GM12874 (cell line): Measurements from ENCODE around the gene ZBTB20.

ENCODE experiments used
- CTCF ChIP-seq: IDR thresholded peaks from 2 replicates; pipeline ENCODE4 v1.5.1; 2011; ENCODE audit warnings: low read depth, mild to moderate bottlenecking, control low read depth, low read length, moderate library complexity; ENCODE audit not compliant: insufficient read depth

ZBTB20 gene

DNA sequence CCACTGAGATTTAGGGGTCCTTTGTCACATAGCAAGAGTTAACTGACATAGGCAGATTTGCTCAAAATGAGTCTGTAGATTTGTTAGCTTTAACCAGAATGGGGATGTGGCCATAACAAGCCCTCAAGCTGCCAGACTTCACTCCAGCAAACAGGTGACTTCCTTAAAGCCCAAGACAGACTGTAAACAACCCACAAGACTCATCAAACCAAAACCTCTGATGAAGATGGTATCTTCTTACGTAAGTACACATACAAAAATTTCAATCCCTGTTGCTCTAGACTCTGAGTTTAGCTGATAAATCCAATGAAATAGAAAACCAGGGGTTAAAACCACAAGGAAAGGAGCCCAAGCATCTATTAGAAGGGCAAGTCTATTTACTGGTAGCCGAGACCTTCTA, 18.2 kb upstream of the ZBTB20 start:
- no peak for TF ChIP-seq CTCF

DNA sequence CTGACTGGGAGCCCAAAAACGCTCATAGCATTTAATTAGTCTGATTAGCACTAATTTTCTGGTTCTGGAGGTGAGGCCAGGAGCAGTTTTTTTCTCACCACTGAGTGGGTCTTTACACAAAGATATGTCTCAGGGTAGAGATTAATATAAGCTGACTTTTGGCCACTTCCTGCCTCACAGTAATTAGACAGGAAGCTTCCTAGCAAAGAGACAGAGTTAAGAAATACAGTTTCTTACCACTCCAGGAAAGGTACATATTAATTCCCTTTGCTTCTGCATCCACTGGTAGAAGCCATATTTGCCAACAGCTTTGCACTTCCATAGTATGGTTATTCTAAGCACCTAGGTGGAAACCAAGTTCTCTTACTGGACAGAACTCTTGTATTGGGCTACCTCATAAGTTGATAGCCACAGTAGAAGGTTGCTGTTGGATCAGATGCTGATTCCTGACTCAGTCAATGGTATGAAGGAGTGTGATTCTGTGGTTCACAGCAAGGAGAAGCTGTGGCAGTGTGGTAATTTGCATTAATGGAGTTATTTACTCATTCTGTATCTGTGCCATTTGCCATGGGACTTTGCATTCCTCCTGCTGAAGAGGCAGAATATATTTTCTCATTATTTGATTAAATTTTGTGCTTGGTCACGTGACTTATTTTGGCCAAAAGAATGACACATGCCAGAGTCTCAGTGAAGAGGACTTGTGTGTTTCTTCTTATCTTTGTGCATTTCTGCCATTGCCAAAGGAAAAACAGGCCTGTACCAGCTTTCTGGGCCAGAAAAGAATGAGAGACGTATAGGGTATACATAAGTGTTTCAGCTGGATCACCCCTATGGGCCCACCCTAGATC, 17.5 kb upstream of the ZBTB20 start:
- no peak for TF ChIP-seq CTCF

DNA sequence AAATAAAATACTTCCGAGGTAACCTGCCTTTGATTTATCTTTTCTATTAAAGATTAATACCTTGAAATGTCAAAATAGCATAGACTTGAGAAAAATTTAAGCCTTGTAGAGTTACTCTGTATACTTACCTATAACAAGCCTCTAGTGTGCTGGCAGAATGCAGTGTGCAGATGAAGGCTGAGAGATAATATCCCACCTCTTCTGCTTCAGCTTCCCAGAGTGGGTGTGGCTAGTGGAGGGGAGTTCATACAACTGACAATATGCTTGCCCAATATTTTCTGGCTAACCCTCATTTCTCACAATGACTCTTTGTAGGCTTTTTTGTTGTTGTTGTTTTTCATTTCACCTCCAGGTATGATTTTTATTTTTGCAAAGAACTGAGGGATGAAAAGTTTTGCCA, 15.7 kb upstream of the ZBTB20 start:
- TF ChIP-seq CTCF: no peak

DNA sequence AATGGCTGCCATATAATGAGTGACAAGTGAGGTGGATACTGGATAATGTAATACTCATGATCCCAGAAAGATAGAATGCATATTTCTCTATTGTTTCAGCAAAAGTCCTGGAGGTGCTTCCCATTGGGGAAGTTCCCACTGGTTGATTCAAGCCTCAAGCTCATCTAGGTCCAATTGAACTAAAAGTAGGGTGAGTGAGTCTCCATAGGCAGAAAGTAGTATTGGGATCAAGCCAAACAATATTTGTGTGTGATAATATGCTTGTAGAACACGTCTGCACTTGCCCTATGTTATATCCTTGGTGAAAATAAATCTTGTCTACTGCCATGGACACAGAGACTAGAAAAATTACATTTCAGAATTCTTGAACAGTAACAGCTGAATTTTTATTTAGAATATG, 14.8 kb upstream of the ZBTB20 start:
- TF ChIP-seq CTCF: no peak

DNA sequence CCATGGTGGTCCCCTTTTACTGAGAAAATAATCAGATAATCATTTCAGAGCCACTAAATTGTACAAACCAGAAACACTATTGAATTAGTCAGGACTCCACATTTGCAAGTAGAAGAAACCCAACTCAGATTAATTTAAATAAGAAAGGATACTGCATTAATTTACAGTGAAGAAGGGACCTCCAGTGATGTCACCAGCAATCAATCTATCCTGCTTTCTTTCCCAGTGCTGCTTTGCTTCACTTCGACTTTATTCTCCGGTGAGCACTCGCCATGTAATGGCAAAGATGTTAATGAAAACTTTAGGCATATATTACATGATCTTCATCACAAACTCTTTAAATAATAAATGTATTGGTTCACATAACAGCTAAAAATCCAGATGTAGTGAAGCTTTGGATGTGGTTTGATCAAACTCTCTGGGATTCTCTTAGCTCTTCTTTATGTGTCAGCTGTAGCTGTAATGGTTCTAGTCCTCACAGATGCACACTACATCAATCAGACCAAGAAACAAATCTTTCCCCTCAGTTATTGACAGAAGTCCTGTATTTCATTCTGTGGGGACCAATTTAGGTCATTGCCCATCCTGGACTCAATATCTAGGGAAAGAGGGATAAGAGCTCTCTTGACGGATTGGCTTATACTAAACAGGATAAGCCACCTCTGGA, 14.2 kb upstream of the ZBTB20 start:
- no peak for TF ChIP-seq CTCF

GRCh38 chr3:115160295-115160694, 13.2 kb upstream of the ZBTB20 start:
- TF ChIP-seq CTCF: no peak

GRCh38 chr3:115156046-115156654, 9.1 kb upstream of the ZBTB20 start:
- no peak for TF ChIP-seq CTCF
